ENCODE data around the gene FAP.

FAP gene

DNA sequence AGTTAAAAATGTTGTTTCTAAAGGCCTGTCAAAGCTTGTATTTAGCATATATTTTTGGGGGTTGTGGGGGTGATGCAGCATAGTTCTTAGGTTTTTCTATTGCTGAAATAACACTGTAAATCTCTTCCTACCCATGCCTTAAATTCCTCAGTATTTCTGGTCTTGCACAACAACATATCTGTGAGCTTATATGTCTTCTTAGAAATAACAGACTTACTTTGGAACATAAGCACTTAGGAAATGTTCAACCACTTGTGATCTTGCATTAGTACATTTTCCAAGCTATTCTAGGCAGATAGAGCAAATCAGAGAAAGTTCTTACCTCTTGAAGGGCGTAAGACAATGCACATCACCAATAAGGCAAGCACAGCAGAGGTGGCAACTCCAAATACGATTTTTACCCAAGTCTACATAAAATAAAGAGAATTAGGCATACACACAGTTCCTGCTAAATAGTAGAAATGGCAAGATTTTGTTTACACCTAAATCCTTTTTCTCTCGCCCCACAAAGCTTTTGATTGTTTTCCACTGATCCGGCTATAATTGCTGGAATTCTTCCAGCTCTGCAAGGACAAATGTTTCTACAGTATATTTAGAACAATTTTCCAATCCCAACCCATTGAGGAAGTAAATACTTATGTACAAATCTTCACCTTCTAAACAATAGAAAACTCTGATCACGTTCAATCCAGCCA lies 512 bp downstream of the FAP start:
- peak; percentile 24 for DNase-seq

DNA sequence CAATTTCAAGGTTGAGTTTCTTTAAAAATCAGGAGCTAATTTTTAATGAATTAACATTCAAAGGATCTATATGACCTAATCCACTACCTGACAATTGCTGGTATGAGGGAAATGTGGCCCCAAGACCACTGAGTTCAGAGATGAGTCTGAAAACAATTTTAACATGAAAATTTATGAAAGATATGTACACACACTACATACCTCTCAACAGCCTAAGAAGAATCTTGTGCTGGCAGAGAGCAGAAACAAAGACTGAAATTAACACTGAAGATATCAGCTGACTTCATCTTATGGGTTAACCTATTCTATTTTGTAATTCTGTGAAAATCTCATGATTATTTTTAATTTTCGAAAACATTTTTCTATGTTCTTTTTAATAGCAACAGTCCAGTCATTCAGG lies 1.7 kb downstream of the FAP start:
- DNase-seq: no peak

DNA sequence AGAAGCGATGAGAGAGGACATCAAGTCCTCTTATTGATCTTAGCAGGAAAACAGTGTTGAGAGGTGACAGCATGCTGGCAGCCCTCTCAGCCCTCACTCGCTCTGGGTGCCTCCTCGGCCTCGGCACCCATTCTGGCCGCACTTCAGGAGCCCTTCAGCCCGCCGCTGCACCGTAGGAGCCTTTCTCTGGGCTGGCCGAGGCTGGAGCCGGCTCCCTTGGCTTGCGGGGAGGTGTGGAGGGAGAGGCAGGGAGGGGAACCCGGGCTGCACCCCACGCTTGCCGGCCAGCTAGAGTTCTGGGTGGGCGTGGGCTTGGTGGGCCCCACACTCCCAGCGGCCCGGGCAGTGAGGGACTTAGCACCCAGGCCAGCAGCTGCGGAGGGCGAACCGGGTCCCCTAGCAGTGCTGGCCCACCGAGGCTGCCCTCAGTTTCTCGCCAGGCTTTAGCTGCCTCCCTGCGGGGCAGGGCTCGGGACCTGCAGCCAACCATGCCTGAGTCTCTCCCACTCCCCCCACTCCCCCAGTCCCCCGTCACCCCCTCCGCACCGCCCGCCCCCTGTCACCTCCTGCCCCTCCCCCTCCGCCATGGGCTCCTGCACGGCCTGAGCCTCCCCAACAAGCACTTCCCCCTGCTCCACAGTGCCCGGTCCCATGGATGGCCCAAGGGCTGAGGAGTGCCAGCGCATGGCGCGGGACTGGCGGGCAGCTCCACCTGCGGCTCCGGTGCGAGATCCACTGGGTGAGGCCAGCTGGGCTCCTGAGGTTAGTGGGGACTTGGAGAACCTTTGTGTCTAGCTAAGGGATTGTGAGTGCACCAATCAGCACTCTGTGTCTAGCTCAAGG lies 8.4 kb downstream of the FAP start:
- DNase-seq: no peak

DNA sequence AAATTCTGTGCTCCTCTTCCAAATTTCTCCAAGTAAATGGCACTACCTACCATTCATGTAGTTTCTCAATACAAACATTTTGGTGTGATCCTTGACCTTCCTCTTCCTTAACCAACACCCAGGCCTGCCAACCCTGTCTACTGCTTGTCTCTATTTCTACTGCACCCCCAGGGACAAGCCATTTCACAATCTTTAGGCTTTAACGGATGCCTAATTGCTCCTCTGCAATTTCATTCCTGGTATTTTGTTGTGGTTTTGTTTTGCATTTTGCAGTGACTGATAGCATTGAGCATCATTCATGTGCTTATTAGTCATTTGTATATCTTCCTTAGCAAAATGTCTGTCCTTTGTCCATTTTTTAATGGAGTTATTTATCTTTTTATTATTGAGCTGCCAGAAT lies 10.0 kb downstream of the FAP start:
- no peak for DNase-seq

DNA sequence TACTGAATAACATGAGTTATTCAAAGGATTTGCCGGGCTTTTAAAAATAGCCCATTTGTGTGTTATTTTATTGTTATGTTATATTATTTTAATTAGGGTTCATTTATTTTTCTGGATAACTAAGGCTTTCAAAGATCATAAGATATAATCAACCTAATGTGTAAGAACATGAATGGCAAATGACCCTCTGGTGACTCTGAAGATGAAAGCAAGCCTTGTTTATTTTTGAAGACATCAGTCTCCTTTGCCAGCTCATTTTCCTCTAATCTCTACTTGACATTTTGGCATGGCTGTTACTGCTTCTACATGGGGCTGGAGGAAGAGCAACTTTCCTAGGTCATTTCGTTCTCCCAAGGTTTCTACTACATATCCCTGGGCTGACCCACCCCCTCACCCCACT lies 10.6 kb downstream of the FAP start:
- no peak for DNase-seq

DNA sequence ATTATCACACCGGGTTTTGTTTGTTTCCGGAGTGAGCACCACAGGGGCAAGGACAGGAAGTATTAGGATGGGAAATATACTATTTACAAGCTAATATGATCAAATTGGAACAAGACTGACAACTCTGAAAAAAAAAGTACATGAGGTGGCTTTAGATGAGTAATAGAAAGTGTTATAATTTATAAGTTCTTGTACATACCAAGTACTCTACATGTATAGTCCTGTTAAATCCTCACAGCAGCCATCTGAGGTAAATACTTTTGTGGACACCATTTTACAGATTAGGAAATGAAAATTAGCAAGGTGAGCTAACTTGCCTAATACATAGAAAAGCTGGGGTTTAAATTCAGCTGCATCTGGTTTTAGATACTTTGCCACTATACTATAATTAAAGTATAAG lies 11.2 kb downstream of the FAP start:
- DNase-seq: no peak

DNA sequence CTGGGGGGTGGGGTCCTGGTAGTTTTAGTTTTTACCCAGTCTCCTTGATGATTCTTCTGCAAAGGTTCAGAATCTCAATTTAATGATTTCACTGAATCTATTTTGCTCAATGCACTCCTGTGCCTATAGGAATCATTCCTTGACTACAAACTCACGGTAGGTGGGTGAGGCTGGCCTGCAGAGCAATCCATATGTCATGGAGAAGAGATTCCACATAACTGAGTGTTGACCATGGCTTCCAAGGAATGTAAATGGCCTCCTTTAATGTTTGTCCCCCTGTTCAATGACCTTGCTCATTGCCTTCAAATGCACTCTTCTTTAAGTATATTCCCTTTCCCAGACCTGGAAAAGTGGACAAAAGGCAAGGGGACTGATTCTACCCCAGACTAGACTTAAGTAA lies 12.5 kb downstream of the FAP start:
- DNase-seq: no peak

DNA sequence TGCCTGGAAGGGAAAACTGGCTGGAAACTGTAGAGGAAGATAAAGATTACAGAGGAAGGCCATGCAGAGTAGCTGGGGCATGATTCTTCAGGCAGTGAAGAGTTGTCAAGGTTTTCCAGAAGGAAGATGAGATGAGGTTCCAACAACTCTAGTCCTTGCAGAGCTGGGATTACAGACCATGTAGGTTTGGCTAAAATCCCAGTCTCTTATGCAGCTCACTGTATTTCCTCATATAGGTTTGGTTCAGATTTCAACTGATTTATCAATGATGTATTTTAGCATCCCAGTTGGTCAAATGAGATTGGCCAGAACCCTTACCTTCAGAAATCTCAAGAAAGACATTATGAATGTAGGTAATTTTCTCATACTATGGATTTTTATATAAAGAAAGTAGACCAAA lies 16.4 kb downstream of the FAP start:
- DNase-seq: no peak

DNA sequence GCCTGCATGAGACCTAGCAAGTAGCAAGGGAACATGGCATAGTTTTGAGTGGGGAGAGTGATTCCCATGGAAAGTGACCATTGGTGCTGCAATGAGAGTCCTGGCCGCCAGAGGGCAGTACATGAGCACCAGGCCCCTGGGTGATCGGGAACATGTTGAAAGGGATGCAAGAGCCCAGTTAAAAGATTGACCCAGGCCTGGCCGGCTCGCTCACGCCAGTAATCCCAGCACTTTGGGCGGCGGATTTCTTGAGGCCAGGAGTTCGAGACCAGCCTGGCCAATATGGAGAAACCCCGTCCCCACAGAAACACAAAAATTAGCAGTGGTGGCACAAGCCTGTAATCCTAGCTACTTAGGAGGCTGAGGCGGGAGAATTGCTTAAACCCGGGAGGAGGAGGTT lies 22.2 kb downstream of the FAP start:
- DNase-seq: no peak

DNA sequence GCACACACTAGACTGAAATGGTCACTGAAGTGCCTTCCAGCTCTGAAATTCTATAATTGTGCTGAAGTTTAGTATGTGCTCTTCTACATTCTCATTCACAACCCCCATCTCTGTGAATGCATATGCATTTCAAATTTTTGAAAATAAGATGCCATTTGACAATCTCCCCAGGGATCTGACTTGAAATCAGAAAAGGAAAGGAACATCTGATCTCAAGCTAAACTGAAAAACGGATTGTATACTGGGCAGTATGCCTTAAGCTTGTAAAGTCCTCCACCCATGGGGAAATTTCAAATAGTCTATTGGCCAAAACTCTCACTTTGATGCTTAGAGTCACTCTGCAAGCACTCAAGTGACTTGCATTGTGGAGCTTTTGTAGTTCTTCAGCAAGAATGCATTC lies 22.9 kb downstream of the FAP start:
- DNase-seq: no peak

DNA sequence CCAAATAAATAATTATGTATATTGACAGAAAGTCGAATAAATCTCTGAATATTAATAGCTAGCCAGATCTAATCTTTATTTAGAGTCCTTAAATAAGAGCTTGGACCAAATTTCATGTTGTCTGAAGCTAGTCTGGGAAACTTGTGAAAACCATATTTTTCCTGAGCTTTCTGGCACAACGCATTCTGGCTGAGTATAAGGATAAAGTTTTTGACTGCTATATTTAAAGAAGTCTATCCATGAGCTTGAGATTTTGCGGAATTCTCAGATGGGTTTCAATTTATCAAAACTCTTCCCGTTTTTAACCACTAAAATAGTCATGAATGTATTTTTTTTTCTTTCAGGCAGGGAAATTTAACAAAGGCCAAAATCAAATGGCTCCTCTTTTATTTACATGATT lies 23.8 kb downstream of the FAP start:
- no peak for DNase-seq

DNA sequence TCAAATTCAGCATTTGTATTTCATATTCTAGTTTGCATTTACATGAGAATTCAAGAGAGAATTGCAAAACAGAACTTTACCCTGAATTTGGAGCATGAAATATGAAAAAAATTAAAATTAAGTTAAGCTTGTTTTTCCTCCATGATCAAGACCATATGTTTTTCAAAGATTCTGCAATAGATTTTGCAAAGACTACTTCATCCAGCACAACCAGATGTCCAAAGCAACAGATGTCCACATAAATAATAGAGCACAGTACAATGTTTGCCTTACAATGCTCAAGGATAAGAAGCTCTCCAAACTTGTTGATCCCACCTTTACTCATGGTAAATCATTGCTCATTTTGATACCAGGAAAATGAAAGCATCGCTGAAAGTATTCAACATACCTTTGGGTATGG lies 25.6 kb downstream of the FAP start:
- DNase-seq: no peak

DNA sequence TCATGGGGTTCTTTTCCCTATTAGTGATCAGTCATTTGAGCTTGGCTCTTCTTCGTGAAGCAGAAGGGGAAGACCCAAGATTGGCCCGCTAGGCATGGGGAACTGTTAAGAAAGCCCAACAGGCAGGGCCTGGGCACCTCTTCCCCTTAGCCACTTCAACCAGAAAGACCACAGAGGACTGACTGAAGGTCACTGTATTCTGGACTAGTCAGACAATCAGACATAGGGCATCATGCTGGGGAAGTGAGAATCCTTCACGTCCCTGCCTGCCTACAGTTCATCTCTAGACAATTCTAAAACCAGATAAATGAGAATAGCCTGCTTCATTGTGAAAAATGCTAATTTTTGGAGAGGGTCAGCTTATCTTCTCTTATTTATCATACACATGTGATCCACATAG lies 28.1 kb downstream of the FAP start:
- DNase-seq: no peak

DNA sequence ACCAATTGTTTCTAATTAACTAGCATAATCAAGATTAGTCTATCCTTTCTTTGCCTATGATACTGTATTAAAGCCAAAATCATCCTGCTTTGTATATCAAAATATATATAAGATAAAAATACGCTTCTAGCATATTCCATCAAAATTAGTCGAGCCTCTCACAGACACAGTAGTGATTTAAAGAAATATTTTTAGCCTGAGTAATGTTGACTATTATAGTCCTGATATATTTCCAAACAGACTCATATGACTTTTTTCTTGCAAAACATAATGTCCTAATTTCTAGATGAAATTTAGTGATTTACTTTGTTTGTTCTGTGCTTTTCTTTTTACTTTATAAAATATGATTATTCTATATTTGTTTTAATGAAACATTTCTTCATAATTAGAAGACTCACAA lies 30.9 kb downstream of the FAP start:
- DNase-seq: no peak

DNA sequence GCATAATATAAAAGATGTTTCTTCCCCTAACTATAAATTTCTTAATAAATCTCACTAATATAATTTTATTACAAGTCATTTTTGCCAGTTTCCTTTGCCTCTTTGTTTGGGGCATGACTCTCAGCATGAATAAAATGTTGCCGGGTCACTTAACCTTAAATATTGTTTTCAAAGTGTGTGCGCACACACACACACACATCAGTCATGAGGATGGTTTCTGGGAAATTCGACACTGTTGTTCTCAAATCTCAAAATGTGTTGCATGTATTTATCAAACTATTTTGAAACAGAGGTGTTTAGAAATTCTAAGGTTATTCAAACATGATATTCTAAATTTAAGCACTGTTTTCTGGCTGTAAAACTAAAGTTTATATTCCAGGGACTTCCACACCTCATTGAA lies 31.5 kb downstream of the FAP start:
- no peak for DNase-seq

DNA sequence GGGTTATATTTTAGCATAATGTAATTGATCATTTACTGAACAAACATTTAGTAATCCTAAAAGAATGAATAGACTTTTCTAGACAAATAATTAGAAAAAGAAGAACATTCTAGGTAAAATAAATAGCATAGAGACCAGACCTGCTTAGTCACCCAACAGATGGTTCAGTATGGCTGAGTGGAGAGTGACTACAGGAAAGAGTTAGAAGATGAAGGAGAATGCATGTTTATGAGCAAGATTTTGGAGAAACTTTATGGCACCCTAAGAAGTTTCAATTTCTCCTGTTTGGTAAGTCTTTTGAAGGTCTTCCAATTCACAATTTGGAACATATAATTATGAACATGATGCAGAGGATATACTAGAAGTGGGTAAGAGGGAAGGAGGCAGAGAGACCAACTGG lies 32.9 kb downstream of the FAP start:
- DNase-seq: no peak

DNA sequence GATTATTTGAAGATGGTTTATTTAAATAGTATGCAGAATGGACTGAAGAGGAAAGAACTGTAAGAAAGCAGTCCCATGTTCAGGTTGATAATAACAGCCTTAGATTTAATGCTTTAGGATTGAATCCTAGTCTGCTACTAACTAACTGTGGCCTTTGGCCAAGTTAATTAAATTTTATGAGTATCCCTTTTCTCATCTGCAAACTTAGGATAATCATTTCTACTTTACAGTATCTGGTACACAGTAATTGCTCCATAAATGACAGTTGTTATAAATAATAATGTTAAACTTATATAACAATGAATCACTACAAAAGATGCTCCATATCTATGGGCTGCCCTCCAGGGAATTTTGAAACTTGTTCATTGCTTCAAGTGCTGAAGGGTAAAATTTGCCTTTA lies 41.0 kb downstream of the FAP start:
- DNase-seq: no peak

DNA sequence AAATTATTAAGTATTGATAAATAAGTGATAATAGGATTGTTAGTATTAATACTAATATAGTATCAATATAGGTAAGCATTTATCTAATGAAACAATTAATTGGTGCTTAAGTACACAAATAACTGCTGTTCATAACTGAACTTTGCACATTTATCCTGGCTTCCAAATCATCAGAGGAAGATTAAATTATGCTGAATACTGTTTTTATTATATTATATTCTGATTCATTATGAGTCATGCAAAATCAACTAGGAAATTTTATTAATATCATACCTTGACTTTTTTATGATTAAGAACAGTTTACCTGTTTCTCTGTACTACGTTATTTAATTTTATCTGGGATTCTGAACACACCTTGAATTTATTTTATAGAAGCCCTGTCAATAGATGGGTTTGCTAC lies 42.6 kb downstream of the FAP start:
- no peak for DNase-seq

DNA sequence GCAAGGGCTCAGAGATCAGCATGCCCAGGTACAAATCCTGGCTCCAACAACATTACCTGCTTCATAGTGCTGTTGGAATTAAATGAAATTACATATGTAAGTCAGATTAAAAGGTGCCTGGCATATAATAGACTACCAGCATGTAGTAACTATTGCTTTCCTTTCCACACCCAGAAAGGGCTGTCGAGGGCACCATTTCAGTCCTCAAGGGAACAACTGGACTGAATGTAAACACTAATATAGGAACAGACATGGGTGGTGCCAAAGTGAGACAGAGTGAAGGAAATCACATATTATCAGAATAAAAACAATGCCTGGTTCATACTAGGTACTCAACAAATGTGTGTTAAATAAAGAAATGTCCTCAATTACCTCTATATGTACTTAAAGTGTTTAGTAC lies 43.3 kb downstream of the FAP start:
- DNase-seq: no peak

DNA sequence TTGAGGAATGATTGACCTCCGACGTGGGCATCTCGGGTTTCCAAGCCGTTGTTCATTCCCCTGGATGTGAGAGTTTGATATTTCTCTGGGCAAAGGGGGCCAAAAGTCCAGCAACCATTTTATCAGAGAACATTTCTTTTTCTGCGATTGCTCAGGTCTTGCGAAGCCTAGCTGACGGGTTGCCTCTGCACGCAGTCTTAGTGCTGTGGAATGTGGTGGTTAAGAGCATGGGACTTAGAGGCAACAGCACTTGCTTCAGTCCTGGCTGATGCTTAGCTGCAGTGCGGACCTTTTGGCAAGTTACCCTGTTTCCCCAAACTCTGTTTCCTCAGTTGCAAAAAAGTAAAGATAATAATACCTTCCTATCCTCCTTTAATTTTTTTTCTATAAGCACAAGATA lies 45.0 kb downstream of the FAP start:
- no peak for DNase-seq

DNA sequence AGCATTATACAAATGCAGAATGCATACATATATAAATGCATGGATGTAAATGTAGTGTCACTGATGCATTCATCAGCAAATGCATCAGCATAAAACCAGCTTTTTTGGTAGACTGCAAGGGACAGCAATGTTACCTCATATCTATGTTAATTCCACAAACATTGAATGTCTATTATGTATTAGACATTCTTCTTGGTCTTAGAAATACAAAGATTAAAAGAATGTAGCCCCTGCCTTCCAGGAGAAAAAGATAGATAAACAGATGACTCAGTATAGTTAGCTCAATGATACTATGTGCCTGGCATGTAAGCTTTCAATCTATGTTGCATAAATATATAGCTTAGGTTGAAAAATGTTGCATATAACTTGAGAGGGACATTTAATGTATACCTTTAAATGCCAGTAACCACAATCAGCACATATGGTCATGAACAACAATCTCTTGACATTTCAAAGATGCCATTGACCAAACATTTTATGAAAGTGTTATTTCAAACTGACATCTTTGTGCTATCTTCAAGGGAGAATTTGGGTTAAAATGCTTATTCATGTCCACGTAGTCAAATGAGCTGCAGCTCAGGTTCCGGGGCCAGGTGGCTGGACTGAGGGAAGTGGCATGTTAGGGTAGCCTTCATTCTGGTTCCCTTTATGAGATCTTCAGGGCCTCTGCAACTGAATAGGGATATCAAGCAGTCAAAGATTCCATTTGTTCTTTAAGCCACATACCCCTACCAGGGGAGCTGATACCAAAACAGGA lies 46.0 kb downstream of the FAP start:
- no peak for DNase-seq

DNA sequence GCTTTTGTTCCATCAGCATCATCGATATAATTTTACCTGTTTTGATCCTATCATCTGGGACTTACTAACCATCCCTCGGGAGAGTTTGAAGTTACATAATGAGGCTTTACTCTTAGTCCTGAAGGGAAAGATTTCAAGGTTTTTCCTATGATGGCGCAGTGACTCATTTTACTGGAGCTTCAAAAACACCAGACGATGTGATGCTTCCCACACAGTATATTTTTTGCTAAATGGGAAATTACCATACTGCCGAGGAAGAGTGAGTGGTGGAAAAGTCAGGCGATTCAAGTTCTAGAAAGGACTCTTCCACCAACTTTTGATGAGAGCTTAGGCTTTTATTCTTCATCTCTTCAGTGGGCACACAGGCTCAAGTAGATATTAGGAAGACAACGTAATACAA lies 46.6 kb downstream of the FAP start:
- no peak for DNase-seq

DNA sequence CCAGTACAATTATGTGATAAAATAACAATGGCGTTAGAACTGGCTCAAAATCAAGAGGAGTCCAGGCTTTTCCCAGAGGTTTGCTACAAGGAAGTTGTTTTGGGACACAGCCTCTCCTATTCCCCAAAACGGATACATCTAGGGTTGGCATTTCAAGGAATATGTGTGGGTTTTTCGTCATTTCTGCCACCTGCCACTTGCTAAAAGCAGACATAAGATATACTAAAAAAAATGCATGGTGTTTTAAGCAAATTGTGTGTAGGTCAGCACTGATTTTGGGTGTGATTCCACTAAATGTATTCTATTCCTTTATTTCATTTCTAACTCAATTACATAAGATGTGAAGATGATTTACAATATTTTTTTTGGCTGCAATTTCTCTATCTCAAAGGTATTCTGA lies 54.8 kb downstream of the FAP start:
- no peak for DNase-seq
